Loucy (cell line): ENCODE results near the gene PFKM.

Experiments used
- EZH2phosphoT487 ChIP-seq: fragments of 200-600 bp; IDR thresholded peaks from 2 replicates; pipeline ENCODE4 v1.6.1; 2018; ENCODE audit warnings: antibody characterized with exemption, mild to moderate bottlenecking, moderate library complexity, borderline replicate concordance
- TF ChIP-seq, protein P1 (sequence below): fragments of 200-600 bp; sonication (generic); conservative IDR thresholded peaks from 2 replicates; pipeline ENCODE4 v1.5.1; 2014; ENCODE audit warnings: mild to moderate bottlenecking, antibody characterized with exemption, low read length

DNA sequence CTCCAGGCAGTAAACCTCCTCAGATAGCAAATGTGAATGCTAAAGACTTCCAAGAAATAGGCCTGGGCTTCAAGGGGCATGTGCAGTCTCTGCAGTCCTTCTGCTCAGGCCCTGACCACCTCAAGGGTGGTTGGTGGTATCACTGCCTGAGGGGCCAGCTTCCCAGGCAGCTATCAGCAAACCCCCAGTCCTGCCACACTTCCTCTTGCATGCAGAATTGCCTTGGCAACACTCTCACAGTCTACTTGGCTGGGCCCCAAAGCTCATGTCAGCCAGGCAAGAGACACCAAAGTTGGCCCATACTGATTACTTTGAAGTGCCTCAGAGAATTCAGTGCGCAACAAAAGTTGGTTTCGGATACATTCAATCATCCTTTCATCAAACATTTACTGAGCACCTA lies 41.6 kb downstream of the PFKM start:
- TF ChIP-seq, protein P1, sequence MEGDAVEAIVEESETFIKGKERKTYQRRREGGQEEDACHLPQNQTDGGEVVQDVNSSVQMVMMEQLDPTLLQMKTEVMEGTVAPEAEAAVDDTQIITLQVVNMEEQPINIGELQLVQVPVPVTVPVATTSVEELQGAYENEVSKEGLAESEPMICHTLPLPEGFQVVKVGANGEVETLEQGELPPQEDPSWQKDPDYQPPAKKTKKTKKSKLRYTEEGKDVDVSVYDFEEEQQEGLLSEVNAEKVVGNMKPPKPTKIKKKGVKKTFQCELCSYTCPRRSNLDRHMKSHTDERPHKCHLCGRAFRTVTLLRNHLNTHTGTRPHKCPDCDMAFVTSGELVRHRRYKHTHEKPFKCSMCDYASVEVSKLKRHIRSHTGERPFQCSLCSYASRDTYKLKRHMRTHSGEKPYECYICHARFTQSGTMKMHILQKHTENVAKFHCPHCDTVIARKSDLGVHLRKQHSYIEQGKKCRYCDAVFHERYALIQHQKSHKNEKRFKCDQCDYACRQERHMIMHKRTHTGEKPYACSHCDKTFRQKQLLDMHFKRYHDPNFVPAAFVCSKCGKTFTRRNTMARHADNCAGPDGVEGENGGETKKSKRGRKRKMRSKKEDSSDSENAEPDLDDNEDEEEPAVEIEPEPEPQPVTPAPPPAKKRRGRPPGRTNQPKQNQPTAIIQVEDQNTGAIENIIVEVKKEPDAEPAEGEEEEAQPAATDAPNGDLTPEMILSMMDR = no peak
- no peak for TF ChIP-seq EZH2phosphoT487
